Renal cortical epithelial cell (primary cell): Measurements from ENCODE around the gene CACNA1B. TPM values are rescaled to one million over a fixed set of nuclear protein-coding genes. Genes with fewer than 3 reads are reported as not detected.
"Not testable (repeated sequence)": the region's sequence is repeated elsewhere in the genome, so short reads cannot be mapped to it uniquely, and the experiment has no call there.

Experiments used
- DNase-seq: peaks from one replicate; pipeline ENCODE4 v3.0.0-alpha.2; 2011; ENCODE audit warnings: low read depth
- total RNA-seq: library from RNA; depleted of rRNA; stranded (reverse); fragments of >200 nt; gene quantifications from 2 replicates; pipeline ENCODE4 v1.2.3, GENCODE V29; 2014

The CACNA1B gene
- total RNA-seq, 1 donor from 2014 or later, result 0.05 TPM

DNA sequence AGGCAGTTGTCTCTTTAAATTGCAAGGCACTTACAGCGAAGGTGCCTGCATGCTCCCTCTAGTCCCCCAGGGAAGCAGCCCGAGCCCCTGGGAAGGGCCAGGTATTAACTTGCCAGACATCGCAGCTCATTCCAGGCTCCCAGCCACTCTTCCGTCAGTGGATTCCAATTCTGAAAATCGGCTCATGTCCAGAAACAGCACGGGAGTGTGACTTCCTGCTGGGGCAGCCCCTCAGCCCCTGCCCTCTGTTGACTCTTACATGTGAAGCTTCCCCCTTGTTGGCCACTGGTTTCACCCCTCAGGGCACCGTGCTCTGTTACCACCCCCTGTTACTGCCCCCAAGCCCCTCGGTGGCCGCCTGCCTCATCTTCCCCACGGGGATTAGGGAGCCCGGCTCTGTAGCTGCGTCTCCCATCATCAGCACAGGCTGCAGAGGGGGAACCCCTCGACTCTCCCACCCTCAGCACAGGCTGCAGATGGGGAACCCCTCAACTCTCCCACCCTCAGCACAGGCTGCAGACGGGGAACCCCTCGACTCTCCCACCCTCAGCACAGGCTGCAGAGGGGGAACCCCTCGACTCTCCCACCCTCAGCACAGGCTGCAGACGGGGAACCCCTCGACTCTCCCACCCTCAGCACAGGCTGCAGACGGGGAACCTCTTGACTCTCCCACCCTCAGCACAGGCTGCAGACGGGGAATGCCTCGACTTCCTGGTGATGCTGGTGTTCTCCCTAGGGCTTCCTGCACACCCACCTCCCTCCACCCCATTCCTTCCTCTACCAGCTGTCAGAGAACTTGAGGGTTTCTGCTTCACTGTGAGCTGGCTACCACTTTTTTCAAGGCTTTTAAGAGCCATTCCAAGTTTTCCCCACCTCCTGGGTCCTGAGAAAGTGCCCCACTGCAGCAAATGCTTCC is 11.1 kb upstream of the CACNA1B start:
- DNase-seq, result no peak

DNA sequence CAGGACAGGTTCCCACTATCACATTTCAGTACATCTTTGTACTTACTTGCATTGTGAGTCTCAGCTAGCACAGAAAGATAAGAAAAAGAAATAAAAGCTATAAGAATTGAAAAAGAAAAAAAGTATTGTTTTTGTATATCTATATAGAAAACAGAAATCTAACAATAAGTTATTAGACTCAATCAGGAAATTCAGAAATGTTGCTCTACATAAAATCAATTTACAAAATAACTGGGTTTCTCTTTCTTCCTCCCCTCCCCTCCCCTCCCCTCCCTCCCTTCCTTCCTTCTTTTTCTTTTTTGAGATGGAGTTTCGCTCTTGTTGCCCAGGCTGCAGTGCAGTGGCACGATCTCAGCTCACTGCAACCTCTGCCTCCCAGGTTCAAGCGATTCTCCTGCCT is 7.2 kb upstream of the CACNA1B start:
- DNase-seq, result no peak

DNA sequence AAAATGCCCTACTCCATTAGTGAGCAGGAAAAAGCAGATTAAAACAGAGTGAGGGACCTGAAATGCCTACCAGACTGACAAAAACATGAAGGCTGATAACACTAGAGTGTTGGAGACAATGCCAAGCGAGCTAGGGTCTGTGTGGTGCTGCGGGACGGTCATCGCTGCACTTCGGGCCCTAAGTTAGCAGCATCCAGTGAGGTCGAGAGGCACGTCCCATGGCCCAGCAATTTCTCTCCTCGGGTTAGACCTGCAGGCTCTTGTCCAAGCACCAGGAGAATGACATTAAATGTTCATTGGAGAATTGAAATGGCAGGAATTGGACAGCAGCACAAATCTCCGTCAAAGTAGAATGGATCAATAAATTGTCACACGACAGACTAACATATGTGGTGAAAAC is 5.3 kb upstream of the CACNA1B start:
- no peak for DNase-seq

DNA sequence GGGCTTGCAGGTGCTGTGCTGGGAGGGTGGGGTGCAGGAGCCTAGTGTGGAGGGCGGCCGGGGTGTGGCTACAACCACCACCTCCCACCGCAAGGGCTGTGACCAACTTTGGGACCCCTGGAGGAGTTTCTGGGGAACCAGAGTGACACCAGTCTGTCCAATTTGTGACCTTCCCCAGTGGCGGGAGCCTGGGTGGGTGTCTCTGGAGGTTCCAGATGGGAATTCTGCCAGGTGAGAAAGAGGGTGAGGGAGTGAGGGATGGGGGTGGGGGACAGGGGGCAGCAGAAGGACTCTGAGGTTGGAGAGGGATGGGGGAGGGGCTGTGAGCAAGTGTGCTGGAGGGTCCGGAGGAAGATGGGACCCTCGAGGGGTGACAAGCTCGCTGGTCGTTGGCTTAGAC is 4.2 kb upstream of the CACNA1B start:
- no peak for DNase-seq

DNA sequence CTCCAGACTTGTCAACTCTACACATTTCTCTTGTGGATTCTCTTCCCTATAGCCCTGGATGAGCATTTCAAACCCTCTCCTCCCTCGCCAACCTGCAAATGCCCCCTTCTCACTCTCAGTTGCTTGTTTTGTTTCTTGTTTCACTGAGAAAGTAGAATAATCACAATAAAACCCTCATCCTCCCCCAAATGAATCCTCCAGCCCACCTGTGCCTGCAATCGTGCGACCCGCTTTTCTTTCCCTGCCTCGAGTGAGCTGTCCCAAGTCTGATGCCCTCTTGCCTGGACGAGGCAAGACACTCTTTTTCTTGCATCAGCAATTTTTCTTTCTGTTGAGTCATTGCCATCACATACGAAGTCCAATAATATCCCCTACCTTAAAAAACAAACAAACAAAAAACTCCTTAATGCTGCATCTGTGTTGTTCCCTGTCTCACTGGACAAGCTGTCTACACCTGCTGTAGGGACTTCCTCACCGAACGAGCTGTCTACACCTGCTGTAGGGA is 3.7 kb upstream of the CACNA1B start:
- no peak for DNase-seq

GRCh38 chr9:137875354-137875753 is 2.2 kb upstream of the CACNA1B start:
- DNase-seq, result no peak

DNA sequence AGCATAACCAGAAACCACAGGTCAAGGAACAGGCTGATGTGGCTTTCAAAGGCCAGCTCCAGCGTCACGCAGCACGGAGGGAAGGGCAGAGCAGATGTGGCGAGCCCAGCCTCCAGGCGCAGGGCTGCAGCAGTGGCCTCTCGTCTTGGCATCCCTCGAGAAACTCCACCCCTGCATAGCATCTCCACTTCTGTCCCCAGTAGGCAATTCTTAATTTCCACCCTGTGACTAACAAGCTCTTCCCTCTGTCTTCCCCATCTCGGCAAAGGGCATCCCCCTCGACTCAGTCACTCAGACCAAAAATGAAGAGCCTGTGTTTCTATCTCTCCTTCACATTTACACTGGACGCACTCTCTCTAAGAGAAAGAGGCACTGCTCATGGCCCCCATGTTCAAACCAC is 1.7 kb upstream of the CACNA1B start:
- DNase-seq, result no peak

GRCh38 chr9:137876269-137876668 is 1.3 kb upstream of the CACNA1B start:
- no peak for DNase-seq

DNA sequence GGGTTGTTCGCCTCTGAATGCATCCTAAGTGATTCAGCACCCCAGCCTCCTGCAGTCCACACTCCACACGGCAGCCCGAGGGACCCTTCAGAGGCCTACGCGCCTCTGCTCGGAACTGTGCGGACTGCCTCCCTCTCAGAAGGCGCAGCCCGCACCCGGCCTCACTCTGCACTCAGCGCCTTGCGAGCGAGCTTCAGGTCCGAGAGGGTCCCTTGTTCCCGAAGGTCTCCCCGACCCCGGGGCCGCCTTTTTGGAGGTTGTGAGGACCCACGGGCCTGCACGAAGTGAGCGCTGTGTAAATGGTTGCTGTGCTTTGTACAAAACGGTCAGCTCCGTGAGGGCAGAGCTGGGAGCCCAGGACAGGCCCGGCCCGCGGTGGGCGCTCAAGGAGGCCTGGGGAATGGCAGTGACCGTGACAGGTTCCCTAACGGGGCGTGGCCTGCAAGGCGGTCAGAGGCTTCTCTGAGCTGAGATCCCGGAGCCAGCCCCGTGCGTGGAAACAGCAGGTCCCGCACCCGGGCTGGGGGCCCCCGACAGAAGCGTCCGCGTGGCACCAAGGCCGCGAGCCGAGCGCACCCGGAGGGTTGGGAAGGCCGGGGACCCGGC is 698 bp upstream of the CACNA1B start:
- DNase-seq, result no peak

- DNase-seq, result no peak
Measured at GRCh38 chr9:137878146-137878941, 762 bp downstream of the CACNA1B start.

DNA sequence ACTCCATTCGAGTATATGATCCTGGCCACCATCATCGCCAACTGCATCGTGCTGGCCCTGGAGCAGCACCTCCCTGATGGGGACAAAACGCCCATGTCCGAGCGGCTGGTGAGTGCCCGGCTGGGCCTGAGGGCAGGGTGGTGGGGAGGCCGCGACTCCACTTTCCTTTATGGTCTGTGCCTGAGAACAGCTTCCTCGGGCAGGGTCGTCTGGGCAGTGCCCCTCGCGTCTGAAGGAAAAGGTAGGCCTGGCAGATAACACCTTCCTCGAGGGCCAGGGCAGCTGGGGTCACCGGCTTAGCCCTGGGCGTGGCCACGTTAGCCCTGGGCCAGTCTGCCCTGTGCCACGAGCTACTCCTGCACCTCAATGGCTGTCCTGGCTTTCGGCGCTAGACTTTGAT is 1.5 kb downstream of the CACNA1B start:
- DNase-seq, result no peak

DNA sequence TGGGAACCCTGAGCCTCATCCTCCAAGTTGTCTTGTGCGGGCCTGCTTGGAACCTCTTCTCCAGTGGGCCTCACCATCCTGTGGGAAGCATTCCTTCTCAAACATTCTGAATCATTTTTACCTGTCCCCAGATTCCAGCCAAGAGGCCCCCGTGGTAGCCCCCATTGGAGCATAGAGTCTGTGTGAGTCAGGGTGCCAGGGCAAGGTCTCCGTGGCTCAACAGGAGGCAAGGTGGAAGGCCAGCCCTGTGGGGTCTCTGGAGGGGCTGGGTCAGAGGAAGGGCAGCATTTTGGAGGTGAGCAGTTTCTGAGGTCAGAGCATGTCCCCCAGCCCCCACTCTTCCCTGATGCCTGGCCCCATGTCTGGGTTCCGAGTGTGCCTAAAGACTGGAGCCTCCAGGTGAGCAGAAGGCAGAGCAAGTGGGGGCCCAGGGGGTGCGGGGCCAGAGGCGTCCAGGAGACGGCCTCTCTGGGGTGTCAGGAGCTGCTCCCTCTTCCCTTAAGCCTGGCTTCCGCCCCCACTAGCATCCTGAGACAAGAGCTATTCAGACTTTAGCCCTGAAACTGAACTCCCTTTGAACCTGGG is 2.1 kb downstream of the CACNA1B start:
- DNase-seq, result no peak

GRCh38 chr9:137880160-137880975 is 2.8 kb downstream of the CACNA1B start:
- no peak for DNase-seq

DNA sequence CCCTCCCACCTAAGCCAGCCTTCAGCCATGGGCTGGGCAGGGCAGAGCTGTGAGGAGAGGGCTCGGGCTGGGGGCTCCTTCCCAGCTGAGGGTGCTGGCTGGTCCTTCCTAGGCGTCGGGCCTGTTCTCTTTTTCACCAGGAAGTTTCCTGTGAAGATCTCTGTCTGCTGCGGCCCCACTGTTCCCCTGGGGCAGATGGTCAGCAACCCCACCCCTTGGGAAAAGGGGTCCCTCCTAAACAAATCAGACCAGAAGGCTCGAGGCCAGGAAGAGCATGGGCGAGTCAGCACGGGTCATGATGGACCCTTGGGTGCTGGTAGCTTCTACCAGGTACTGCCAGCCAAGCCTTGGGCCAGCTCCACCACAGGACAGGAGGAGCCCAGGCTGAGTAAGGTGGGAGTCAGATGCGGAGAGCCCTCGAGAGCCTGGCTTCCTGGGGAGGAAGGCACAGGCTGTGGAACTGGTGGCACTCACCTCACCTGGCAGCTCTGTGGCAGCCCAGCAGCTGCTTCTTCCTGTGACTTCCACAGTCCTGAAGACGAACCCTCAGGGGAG is 3.5 kb downstream of the CACNA1B start:
- no peak for DNase-seq

DNA sequence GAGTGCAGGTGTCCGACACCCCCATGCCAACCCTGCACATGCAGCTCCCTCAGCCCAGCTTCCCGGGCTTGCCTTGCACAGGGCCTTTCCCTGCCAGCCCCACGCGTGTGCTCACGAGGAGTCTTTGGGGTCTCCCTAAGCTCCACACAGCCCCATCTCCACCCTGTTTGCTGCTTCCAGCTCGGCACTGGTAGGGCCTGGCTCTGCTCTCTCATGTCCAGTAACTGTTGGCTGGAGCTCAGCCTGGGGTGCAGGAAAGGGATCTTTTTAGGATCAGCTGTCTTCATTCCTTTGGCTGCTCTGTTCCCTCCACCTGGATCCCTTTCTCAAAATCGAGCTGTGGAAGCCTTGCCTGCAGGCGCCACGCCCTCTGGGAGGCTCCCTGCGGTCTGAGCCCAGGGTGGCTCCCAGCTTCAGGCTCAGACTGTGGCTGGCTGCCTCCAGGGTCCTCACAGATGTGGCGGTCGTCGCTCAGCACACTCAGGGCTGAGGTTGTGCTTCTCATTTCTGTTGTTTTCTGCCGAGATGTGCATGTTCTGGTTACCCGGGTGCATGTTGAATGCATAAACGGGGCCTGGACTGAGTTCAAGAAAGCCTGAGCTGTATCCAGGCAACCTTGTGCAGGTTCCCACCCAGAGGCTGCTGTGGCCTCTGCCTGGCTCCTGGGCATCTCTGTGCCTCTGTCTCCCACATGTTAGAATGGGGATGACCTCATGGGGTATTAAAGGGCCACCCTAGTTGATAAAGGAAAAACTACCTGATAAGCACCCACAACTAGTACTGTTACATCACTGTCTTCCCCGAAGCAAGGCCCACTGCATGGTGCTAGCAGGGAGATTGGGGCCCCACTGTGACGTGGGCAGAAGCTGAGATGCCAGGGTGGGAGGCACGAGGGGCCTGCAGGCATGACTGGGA is 4.3 kb downstream of the CACNA1B start:
- DNase-seq, result no peak

- no peak for DNase-seq
Measured at GRCh38 chr9:137882506-137882821, 4.9 kb downstream of the CACNA1B start.

- DNase-seq, result not testable (repeated sequence)
Measured at GRCh38 chr9:137883977-137884376, 6.4 kb downstream of the CACNA1B start.

DNA sequence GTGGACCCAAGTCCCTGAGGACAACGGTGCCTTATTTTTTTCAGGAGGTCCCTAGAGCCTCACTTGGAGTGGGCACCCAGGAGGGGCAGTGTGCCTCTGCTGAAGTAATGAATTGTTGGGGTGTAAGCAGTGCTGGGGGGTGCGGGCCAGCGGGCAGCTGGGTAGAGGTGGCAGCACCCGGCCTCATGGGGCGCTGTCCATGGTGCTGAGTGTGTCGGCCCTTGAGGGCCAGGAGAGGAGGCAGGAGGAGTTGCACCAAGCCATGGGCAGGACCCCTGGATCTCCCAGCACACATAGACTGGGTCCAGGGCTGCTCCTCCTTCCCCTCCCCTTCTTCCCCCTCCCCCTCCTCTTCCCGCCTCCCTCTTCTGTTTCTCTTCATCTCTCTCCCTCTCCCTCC is 7.0 kb downstream of the CACNA1B start:
- DNase-seq, result not testable (repeated sequence)

DNA sequence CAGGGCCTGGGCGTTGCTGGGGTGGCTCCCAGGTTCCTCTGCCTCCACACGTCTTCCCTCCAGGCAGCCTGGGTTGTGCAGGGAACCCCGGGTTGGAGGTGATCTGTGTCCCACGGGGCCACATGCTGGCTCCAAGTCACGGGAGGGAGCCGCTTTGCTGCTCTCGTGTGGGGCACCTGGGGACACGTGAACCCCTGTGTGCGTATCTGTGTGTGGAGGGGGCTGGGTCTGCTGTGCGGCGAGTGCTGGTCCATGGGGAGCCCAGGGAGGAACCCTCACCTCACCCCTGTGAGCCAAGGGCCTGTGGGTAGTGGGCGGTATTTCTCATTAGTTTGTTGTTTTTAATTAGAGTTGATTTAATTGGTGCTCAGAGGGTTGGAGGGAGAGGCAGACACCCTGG is 7.5 kb downstream of the CACNA1B start:
- DNase-seq, result not testable (repeated sequence)

- DNase-seq, result not testable (repeated sequence)
Measured at GRCh38 chr9:137888621-137889020, 11.0 kb downstream of the CACNA1B start.
